Measurements from ENCODE around the gene NTN1.

The NTN1 gene

DNA sequence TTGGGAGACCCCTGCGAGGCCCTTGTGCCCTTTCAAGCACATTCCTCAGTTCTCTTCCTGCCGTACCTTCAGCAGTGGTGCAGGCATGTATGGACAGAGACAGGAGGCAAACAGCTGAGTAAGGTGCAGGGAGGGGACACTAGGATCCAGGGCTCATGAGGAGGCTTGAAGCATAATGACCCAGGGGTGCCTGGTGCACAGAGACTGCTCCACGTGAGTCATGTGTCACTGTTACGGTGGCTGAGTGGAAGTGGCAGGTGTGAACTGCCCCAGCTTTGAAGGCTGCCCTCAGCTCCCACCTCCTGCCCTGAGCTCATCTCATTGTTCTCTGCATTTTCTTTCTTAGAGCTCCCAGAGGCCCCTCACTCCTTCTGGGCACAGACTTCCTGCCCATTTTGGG is 124.8 kb downstream of the NTN1 start:
- Histone ChIP-seq H4K91ac (ENCODE audit: low read depth, low read length) (no peak overlapping the region), H2BK12ac (ENCODE audit: low read length) (no peak overlapping the region), H3K4ac (ENCODE audit: low read depth, low read length) (no peak overlapping the region), H3K27me3 (ENCODE audit: insufficient read depth, low read length) (no peaks in the 10 kb centered on the region), H4K12ac (ENCODE audit: low read depth, low read length) (no peak overlapping the region), H3K9ac (ENCODE audit: low read length) (no peak overlapping the region), H3K14ac (ENCODE audit: low read length) (no peak overlapping the region), H3K79me2 (ENCODE audit: control insufficient read depth, insufficient read depth, low read length, poor library complexity) (no peaks in the 10 kb centered on the region), H3K4me1 (ENCODE audit: control insufficient read depth in 1 of 2, insufficient read depth in 2 of 2, low read length in 2 of 2) (no peaks in the 10 kb centered on the region), H3K18ac (ENCODE audit: low read length) (no peak overlapping the region), H3K27ac (ENCODE audit: low read depth, low read length) (no peak overlapping the region), H3K9me3 (ENCODE audit: insufficient read depth, low read depth, low read length) (peaks cover 2% of the 10 kb centered on the region), H3K23ac (ENCODE audit: low read length) (no peak overlapping the region), H2BK5ac (ENCODE audit: low read depth, low read length, poor library complexity) (no peak overlapping the region), H2BK120ac (ENCODE audit: insufficient read depth, low read length, poor library complexity) (no peak overlapping the region), H3K36me3 (ENCODE audit: control insufficient read depth in 1 of 2, insufficient read depth in 2 of 2, low read length in 2 of 2) (no peaks in the 10 kb centered on the region), H4K8ac (ENCODE audit: low read depth, low read length) (no peak overlapping the region), H3K4me3 (ENCODE audit: low read depth, low read length) (no peak overlapping the region), H2AK5ac (ENCODE audit: low read length) (no peak overlapping the region), H3K4me2 (ENCODE audit: low read length) (no peak overlapping the region), H2AFZ (ENCODE audit: insufficient read depth, low read length, poor library complexity) (no peak overlapping the region), H3K79me1 (ENCODE audit: low read length) (no peaks in the 10 kb centered on the region)
- WGBS (ENCODE audit: extremely low coverage, insufficient coverage, insufficient read length), result no CpG with 5 or more reads among the region's 4 CpGs
- DNase-seq, result no peak

DNA sequence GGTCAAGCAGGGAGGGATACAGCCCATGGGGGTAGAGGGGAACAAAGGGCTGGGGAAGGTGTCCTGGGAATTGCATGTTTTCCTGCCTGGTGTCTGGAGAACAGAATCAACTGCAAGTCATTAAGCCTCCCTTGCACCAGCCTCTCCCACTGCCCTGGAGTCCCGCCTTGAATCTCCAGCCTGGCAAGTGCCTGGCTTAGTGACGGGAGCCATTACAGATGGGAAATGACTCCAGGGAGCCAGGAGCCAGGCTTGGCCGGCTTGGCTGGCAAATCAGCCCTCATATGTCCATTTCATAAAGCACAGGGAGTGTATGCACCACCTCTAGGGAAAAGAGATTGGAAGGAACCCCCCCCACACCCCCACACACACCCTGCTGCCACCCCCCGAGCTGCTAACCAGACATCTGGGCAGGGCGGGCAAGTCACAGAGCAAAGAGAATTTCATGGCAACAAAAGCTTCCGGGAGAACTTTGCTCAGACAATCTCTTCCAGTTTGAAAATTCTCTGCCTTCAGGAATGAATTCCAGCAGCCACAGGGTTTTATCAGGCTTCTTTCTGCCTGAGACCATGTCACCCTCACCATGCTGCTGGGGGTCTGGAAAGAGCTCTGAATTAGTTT is 127.7 kb downstream of the NTN1 start:
- no peak overlapping the region for H4K91ac ChIP-seq (ENCODE audit: low read depth, low read length)
- H4K8ac ChIP-seq (ENCODE audit: low read depth, low read length), result no peak overlapping the region
- H4K12ac ChIP-seq (ENCODE audit: low read depth, low read length), result no peak overlapping the region
- H3K9ac ChIP-seq (ENCODE audit: low read length), result no peak overlapping the region
- H2BK5ac ChIP-seq (ENCODE audit: low read depth, low read length, poor library complexity), result no peak overlapping the region
- H3K9me3 ChIP-seq (ENCODE audit: insufficient read depth, low read depth, low read length), result peaks cover 8% of the 10 kb centered on the region
- no peak overlapping the region for H3K23ac ChIP-seq (ENCODE audit: low read length)
- H3K79me2 ChIP-seq (ENCODE audit: control insufficient read depth, insufficient read depth, low read length, poor library complexity), result no peaks in the 10 kb centered on the region
- H3K4ac ChIP-seq (ENCODE audit: low read depth, low read length), result no peak overlapping the region
- H3K27ac ChIP-seq (ENCODE audit: low read depth, low read length), result no peak overlapping the region
- no CpG with 5 or more reads among the region's 6 CpGs for WGBS (ENCODE audit: extremely low coverage, insufficient coverage, insufficient read length)
- no peak overlapping the region for H2AK5ac ChIP-seq (ENCODE audit: low read length)
- H3K4me1 ChIP-seq (ENCODE audit: control insufficient read depth in 1 of 2, insufficient read depth in 2 of 2, low read length in 2 of 2), result no peaks in the 10 kb centered on the region
- no peaks in the 10 kb centered on the region for H3K79me1 ChIP-seq (ENCODE audit: low read length)
- no peak overlapping the region for H2BK120ac ChIP-seq (ENCODE audit: insufficient read depth, low read length, poor library complexity)
- no peaks in the 10 kb centered on the region for H3K36me3 ChIP-seq (ENCODE audit: control insufficient read depth in 1 of 2, insufficient read depth in 2 of 2, low read length in 2 of 2)
- no peak overlapping the region for H2AFZ ChIP-seq (ENCODE audit: insufficient read depth, low read length, poor library complexity)
- no peak for DNase-seq
- H3K4me2 ChIP-seq (ENCODE audit: low read length), result no peak overlapping the region
- no peaks in the 10 kb centered on the region for H3K27me3 ChIP-seq (ENCODE audit: insufficient read depth, low read length)
- no peak overlapping the region for H2BK12ac ChIP-seq (ENCODE audit: low read length)
- H3K14ac ChIP-seq (ENCODE audit: low read length), result no peak overlapping the region
- no peak overlapping the region for H3K18ac ChIP-seq (ENCODE audit: low read length)
- no peak overlapping the region for H3K4me3 ChIP-seq (ENCODE audit: low read depth, low read length)

DNA sequence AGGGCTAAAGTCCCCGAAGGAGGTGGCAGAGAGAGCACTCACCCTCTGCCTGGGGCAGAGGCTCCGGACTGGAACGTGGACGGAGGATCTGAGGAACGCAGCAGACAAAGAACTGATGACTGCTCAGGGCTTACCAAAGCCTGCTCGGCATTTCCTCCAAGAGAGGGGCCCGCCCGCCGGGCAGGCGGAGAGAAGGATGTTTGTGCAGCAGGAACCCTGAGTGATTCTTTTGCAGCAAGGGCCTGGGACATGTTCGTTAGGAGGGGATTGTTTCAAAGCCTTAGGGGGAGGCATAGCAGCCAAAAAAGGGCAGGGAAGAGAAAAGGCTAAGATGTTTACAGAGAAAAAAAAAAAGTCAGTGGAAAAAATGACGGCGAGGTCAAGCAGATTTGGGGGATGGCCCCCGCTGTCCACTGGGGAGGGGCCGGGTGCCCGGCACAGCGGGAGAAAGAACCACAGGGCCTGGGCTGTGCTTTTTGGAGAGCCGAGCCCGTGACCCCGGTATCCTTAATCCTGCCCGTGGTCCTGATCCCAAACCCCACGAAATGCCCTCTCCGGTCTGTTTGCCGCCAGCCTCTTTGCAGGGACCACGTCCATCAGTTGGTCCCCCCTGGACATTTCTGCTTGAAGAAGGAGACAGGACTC is 129.3 kb downstream of the NTN1 start:
- peak overlapping the region; percentile 17 for H3K14ac ChIP-seq (ENCODE audit: low read length)
- DNase-seq, result peak; percentile 7 to 50
- H3K36me3 ChIP-seq (ENCODE audit: control insufficient read depth in 1 of 2, insufficient read depth in 2 of 2, low read length in 2 of 2), result no peaks in the 10 kb centered on the region
- H3K79me1 ChIP-seq (ENCODE audit: low read length), result no peaks in the 10 kb centered on the region
- peak overlapping the region; percentile 19 for H2AFZ ChIP-seq (ENCODE audit: insufficient read depth, low read length, poor library complexity)
- H4K8ac ChIP-seq (ENCODE audit: low read depth, low read length), result no peak overlapping the region
- H2BK12ac ChIP-seq (ENCODE audit: low read length), result no peak overlapping the region
- H3K4ac ChIP-seq (ENCODE audit: low read depth, low read length), result no peak overlapping the region
- H3K18ac ChIP-seq (ENCODE audit: low read length), result no peak overlapping the region
- no peak overlapping the region for H2BK120ac ChIP-seq (ENCODE audit: insufficient read depth, low read length, poor library complexity)
- no peak overlapping the region for H2BK5ac ChIP-seq (ENCODE audit: low read depth, low read length, poor library complexity)
- H3K4me2 ChIP-seq (ENCODE audit: low read length), result no peak overlapping the region
- peak overlapping the region; percentile 4 for H4K91ac ChIP-seq (ENCODE audit: low read depth, low read length)
- H3K79me2 ChIP-seq (ENCODE audit: control insufficient read depth, insufficient read depth, low read length, poor library complexity), result no peaks in the 10 kb centered on the region
- no peak overlapping the region for H4K12ac ChIP-seq (ENCODE audit: low read depth, low read length)
- WGBS (ENCODE audit: extremely low coverage, insufficient coverage, insufficient read length), result no CpG with 5 or more reads among the region's 25 CpGs
- H3K27me3 ChIP-seq (ENCODE audit: insufficient read depth, low read length), result no peaks in the 10 kb centered on the region
- no peaks in the 10 kb centered on the region for H3K4me1 ChIP-seq (ENCODE audit: control insufficient read depth in 1 of 2, insufficient read depth in 2 of 2, low read length in 2 of 2)
- no peak overlapping the region for H3K9ac ChIP-seq (ENCODE audit: low read length)
- H3K23ac ChIP-seq (ENCODE audit: low read length), result no peak overlapping the region
- no peak overlapping the region for H3K27ac ChIP-seq (ENCODE audit: low read depth, low read length)
- no peak overlapping the region for H3K4me3 ChIP-seq (ENCODE audit: low read depth, low read length)
- H3K9me3 ChIP-seq (ENCODE audit: insufficient read depth, low read depth, low read length), result peaks cover 5% of the 10 kb centered on the region
- no peak overlapping the region for H2AK5ac ChIP-seq (ENCODE audit: low read length)

DNA sequence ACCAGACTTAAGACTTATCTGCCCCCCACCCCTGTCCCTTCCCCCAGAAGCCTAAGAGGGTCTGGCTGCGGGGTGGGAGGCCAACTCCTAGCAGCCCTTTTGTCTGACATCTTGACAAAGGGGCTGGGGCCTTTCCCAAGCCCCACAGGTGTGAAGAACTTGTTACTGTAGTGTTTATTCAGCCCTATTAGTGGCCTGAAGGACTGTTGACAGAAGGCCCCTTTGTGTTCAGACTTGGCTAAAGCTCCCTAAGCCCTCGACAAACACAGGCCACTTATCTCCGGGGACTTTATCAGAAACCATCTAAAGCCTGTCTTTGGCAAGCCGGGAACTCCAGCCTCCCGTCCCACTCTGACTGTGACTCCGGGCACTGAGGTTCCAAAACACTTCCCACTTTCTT is 129.8 kb downstream of the NTN1 start:
- no peak overlapping the region for H3K4me3 ChIP-seq (ENCODE audit: low read depth, low read length)
- H4K8ac ChIP-seq (ENCODE audit: low read depth, low read length), result no peak overlapping the region
- no peak overlapping the region for H2BK12ac ChIP-seq (ENCODE audit: low read length)
- H2BK120ac ChIP-seq (ENCODE audit: insufficient read depth, low read length, poor library complexity), result no peak overlapping the region
- H3K4ac ChIP-seq (ENCODE audit: low read depth, low read length), result no peak overlapping the region
- no peak overlapping the region for H2AK5ac ChIP-seq (ENCODE audit: low read length)
- H3K14ac ChIP-seq (ENCODE audit: low read length), result no peak overlapping the region
- no peak overlapping the region for H3K18ac ChIP-seq (ENCODE audit: low read length)
- no peak for DNase-seq
- no peak overlapping the region for H3K27ac ChIP-seq (ENCODE audit: low read depth, low read length)
- peaks cover 5% of the 10 kb centered on the region for H3K9me3 ChIP-seq (ENCODE audit: insufficient read depth, low read depth, low read length)
- H4K91ac ChIP-seq (ENCODE audit: low read depth, low read length), result no peak overlapping the region
- H3K9ac ChIP-seq (ENCODE audit: low read length), result no peak overlapping the region
- no peak overlapping the region for H2BK5ac ChIP-seq (ENCODE audit: low read depth, low read length, poor library complexity)
- peak overlapping the region; percentile 19 for H2AFZ ChIP-seq (ENCODE audit: insufficient read depth, low read length, poor library complexity)
- H3K36me3 ChIP-seq (ENCODE audit: control insufficient read depth in 1 of 2, insufficient read depth in 2 of 2, low read length in 2 of 2), result no peaks in the 10 kb centered on the region
- H3K23ac ChIP-seq (ENCODE audit: low read length), result no peak overlapping the region
- no peaks in the 10 kb centered on the region for H3K27me3 ChIP-seq (ENCODE audit: insufficient read depth, low read length)
- no CpG with 5 or more reads among the region's 6 CpGs for WGBS (ENCODE audit: extremely low coverage, insufficient coverage, insufficient read length)
- H3K4me2 ChIP-seq (ENCODE audit: low read length), result no peak overlapping the region
- no peak overlapping the region for H4K12ac ChIP-seq (ENCODE audit: low read depth, low read length)
- H3K79me2 ChIP-seq (ENCODE audit: control insufficient read depth, insufficient read depth, low read length, poor library complexity), result no peaks in the 10 kb centered on the region
- no peaks in the 10 kb centered on the region for H3K4me1 ChIP-seq (ENCODE audit: control insufficient read depth in 1 of 2, insufficient read depth in 2 of 2, low read length in 2 of 2)
- H3K79me1 ChIP-seq (ENCODE audit: low read length), result no peaks in the 10 kb centered on the region
